ENCODE measurements around the gene LEMD2.

GRCh38 chr6:33742092-33742491 is 46.8 kb downstream of the LEMD2 start:
- TF ChIP-seq CTCF (IDR thresholded peaks at IDR 0.05), result no peak
- no peak for TF ChIP-seq POLR2A (IDR thresholded peaks at IDR 0.05)

Data from thyroid gland (tissue), 4 donors.